Esophagus squamous epithelium (tissue), 4 donors: ENCODE data around the gene ETFDH.

Experiments
- CTCF ChIP-seq, 6 experiments: fragments of 450-650 bp in 4 of 6; fragments of 200-600 bp in 2 of 6; sonication (generic) in 2 of 6; IDR thresholded peaks; one replicate each; pipeline ENCODE4 v1.5.1; 2016 to 2019; ENCODE audit warnings: antibody characterized with exemption in 6 of 6, mild to moderate bottlenecking in 4 of 6, moderate library complexity in 4 of 6
- POLR2A ChIP-seq, 4 donors: fragments of 450-650 bp; IDR thresholded peaks; one replicate each; pipeline ENCODE4 v1.6.1; 2017; ENCODE audit warnings: antibody characterized with exemption in 4 of 4, mild to moderate bottlenecking in 4 of 4, moderate library complexity in 3 of 4

DNA sequence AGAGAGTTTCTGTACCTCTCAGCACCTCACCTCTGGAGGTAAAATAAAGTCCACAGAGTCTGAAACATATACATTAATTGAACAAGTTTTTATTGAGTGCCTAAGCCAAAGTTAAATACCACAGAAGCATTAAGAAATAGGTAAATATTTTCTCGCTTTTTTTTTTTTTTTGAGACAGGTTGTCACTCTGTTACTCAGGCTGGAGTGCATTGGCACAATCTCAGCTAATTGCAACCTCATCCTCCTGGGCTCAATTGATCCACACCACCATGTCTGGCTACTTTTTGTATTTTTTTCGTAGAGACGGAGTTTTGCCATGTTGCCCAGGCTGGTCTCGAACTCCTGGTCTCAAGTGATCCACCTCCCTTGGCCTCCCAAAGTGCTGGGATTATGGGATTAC lies 86.6 kb downstream of the ETFDH start:
- TF ChIP-seq POLR2A (IDR thresholded peaks at IDR 0.05) (no peak), CTCF (IDR thresholded peaks at IDR 0.05) (no peak)
